K562 (cell line): ENCODE results near the gene ZNF467. TPM values are rescaled to one million over a fixed set of nuclear protein-coding genes. Genes with fewer than 3 reads are reported as not detected.
A peak's percentile ranks its signal among the peaks of the same experiment; 100 is the strongest.

ENCODE experiments used
- ATF6 ChIP-seq: sonication (generic); formaldehyde crosslinking; IDR thresholded peaks from 2 replicates; pipeline ENCODE4 v1.4.0; 2020; ENCODE audit warnings: mild to moderate bottlenecking, missing genetic modification reagents
- CSDE1 ChIP-seq, 2 experiments: fragments of 450-650 bp; IDR thresholded peaks; 2 replicates each; pipeline ENCODE4 v1.6.1; 2016; ENCODE audit warnings: mild to moderate bottlenecking in 1 of 2
- DACH1 ChIP-seq: fragments of 450-650 bp; IDR thresholded peaks from 2 replicates; pipeline ENCODE4 v1.6.1; 2018; ENCODE audit not compliant: partially characterized antibody
- EP300 ChIP-seq: IDR thresholded peaks from 2 replicates; pipeline ENCODE4 v1.6.1; 2012; ENCODE audit warnings: low read length, improper control_type of control experiment
- ETS2 ChIP-seq: IDR thresholded peaks from 2 replicates; pipeline ENCODE4 v1.6.1; 2016; ENCODE audit warnings: borderline replicate concordance, missing genetic modification characterization, mild to moderate bottlenecking, moderate library complexity, missing compliant biosample characterization; ENCODE audit not compliant: poor library complexity, severe bottlenecking
- GATA2 ChIP-seq: sonication (generic); formaldehyde crosslinking; IDR thresholded peaks from 2 replicates; pipeline ENCODE4 v1.4.0; 2020; ENCODE audit warnings: mild to moderate bottlenecking, missing genetic modification reagents
- GATAD2A ChIP-seq: fragments of 450-650 bp; IDR thresholded peaks from 2 replicates; pipeline ENCODE4 v1.6.1; 2017
- HMGN3 ChIP-seq: IDR thresholded peaks from 2 replicates; pipeline ENCODE4 v1.6.1; 2011; ENCODE audit warnings: borderline replicate concordance, low read depth, mild to moderate bottlenecking, mixed read lengths, low read length; ENCODE audit not compliant: insufficient read length; ENCODE audit errors: extremely low read depth
- JUND ChIP-seq, 2 experiments: IDR thresholded peaks; 2 replicates in 1 of 2; 3 replicates in 1 of 2; pipeline ENCODE4 v1.6.1; 2011; ENCODE audit warnings: borderline replicate concordance in 2 of 2, low read depth in 2 of 2, low read length in 2 of 2, improper control_type of control experiment in 1 of 2, missing biosample characterization in 1 of 2, missing genetic modification characterization in 1 of 2, missing genetic modification reagents in 1 of 2
- LEF1 ChIP-seq: fragments of 450-650 bp; IDR thresholded peaks from 2 replicates; pipeline ENCODE4 v1.6.1; 2016; ENCODE audit warnings: mild to moderate bottlenecking
- MTA3 ChIP-seq: fragments of 450-650 bp; formaldehyde crosslinking; IDR thresholded peaks from 2 replicates; pipeline ENCODE4 v1.6.1; 2017; ENCODE audit warnings: mild to moderate bottlenecking, borderline replicate concordance
- NCOA1 ChIP-seq: fragments of 450-650 bp; IDR thresholded peaks from 2 replicates; pipeline ENCODE4 v1.6.1; 2016; ENCODE audit warnings: low read depth
- NFATC3 ChIP-seq: fragments of 450-650 bp; IDR thresholded peaks from 2 replicates; pipeline ENCODE4 v1.6.1; 2017; ENCODE audit warnings: mild to moderate bottlenecking
- NFIC ChIP-seq: fragments of 450-650 bp; IDR thresholded peaks from 2 replicates; pipeline ENCODE4 v1.6.1; 2017; ENCODE audit warnings: mild to moderate bottlenecking, inconsistent platforms
- PTRF ChIP-seq: fragments of 450-650 bp; IDR thresholded peaks from 2 replicates; pipeline ENCODE4 v1.6.1; 2016; ENCODE audit warnings: mild to moderate bottlenecking, missing genetic modification characterization, missing compliant biosample characterization
- SAP30 ChIP-seq: fragments of 200-600 bp; sonication (generic); IDR thresholded peaks from 2 replicates; pipeline ENCODE4 v1.6.1; 2012; ENCODE audit warnings: borderline replicate concordance, low read depth, mild to moderate bottlenecking, moderate library complexity, low read length, control low read depth, inconsistent platforms; ENCODE audit not compliant: insufficient read depth, poor library complexity, severe bottlenecking
- SIN3A ChIP-seq, 2 experiments: fragments of 150-350 bp in 1 of 2; IDR thresholded peaks; 2 replicates each; pipeline ENCODE4 v1.6.1; 2011 to 2016; ENCODE audit warnings: borderline replicate concordance in 2 of 2, low read depth in 2 of 2, low read length in 2 of 2, mild to moderate bottlenecking in 2 of 2, moderate library complexity in 2 of 2; ENCODE audit not compliant: control insufficient read depth in 1 of 2
- SMARCA4 ChIP-seq: fragments of 450-650 bp; IDR thresholded peaks from 2 replicates; pipeline ENCODE4 v1.6.1; 2016
- SMARCE1 ChIP-seq: fragments of 450-650 bp; IDR thresholded peaks from 2 replicates; pipeline ENCODE4 v1.7.1; 2016; ENCODE audit warnings: mild to moderate bottlenecking
- SOX6 ChIP-seq: fragments of 450-650 bp; IDR thresholded peaks from 2 replicates; pipeline ENCODE4 v1.6.1; 2014; ENCODE audit warnings: mild to moderate bottlenecking
- STAT5A ChIP-seq: IDR thresholded peaks from 2 replicates; pipeline ENCODE4 v1.6.1; 2012; ENCODE audit warnings: low read length, inconsistent platforms, borderline replicate concordance
- ZNF12 ChIP-seq: sonication (generic); formaldehyde crosslinking; IDR thresholded peaks from 2 replicates; pipeline ENCODE4 v1.4.0; 2020; ENCODE audit warnings: mild to moderate bottlenecking, missing genetic modification reagents
- ZNF444 ChIP-seq: fragments of 250-450 bp; sonication (Bioruptor Pico); IDR thresholded peaks from 2 replicates; pipeline ENCODE4 v1.4.0; 2020; ENCODE audit warnings: mild to moderate bottlenecking, moderate library complexity
- ZNF584 ChIP-seq: fragments of 200-800 bp; sonication (Bioruptor generic); IDR thresholded peaks from 2 replicates; pipeline ENCODE4 v1.6.1; 2016; ENCODE audit warnings: low read depth, mild to moderate bottlenecking, missing genetic modification characterization, missing compliant biosample characterization
- polyA plus RNA-seq, 8 experiments: library from polyadenylated mRNA; depleted of rRNA in 4 of 8; stranded (reverse) in 5 of 8; unstranded in 3 of 8; fragments of >200 nt; fragmentation: Nextera tagmentation in 2 of 8; fragmentation: Illumina TruSeq in 1 of 8; extraction: Ambion mirVana in 2 of 8; extraction: Trizol in 1 of 8; gene quantifications; 2 replicates each; pipeline versions ENCODE4 v1.2.1 to v1.2.3, GENCODE V29; 2011 to 2014; ENCODE audit warnings: inconsistent platforms in 1 of 8, missing spikeins in 1 of 8
- total RNA-seq, 7 experiments: library from RNA; depleted of rRNA in 6 of 7; stranded (reverse); fragments of >200 nt in 6 of 7; fragmentation: Illumina TruSeq in 2 of 7; extraction: Trizol in 2 of 7; gene quantifications; 2 replicates each; pipeline versions ENCODE4 v1.2.1 to v1.2.3, GENCODE V29; 2011 to 2021; ENCODE audit warnings: low replicate concordance in 1 of 7
- TF ChIP-seq, protein P1 (sequence below): fragments of 250-450 bp; sonication (Bioruptor Pico); IDR thresholded peaks from 2 replicates; pipeline ENCODE4 v1.8.0; 2022; ENCODE audit warnings: inconsistent platforms

The ZNF467 gene
- total and polyA plus RNA-seq, 9 of the 15 experiments (the other 6 are each of a cell fraction or from before 2014, with no cell fraction given), result 0.32 to 14.2 (median 1.7) TPM

DNA sequence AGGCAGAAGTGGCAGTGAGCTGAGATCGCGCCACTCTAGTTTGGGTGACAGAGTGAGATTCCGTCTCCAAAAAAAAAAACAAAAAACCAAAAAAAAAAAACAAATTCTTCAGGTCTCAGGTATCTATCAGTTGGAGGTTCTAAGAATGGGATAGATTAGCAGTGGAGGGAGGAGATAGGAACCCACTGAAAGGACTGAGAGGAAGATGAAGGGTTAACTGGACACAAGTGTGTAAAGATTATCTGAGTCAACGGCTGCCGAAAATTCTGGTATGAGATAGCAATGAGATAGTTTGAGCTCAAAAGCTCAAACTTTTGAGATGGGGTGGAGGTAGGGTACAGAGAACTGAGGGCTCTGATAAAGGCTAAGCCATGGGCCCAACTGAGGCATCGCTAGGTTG is 12.8 kb downstream of the ZNF467 start (continued):
- TF ChIP-seq, protein P1, sequence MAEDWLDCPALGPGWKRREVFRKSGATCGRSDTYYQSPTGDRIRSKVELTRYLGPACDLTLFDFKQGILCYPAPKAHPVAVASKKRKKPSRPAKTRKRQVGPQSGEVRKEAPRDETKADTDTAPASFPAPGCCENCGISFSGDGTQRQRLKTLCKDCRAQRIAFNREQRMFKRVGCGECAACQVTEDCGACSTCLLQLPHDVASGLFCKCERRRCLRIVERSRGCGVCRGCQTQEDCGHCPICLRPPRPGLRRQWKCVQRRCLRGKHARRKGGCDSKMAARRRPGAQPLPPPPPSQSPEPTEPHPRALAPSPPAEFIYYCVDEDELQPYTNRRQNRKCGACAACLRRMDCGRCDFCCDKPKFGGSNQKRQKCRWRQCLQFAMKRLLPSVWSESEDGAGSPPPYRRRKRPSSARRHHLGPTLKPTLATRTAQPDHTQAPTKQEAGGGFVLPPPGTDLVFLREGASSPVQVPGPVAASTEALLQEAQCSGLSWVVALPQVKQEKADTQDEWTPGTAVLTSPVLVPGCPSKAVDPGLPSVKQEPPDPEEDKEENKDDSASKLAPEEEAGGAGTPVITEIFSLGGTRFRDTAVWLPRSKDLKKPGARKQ (CRISPR knock-in tag), result no peak
- TF ChIP-seq NCOA1 (peak; percentile 20; the same call in 1 of the 2 replicates), ZNF12 (no peak), CSDE1 (IDR thresholded peaks at IDR 0.05) (peak in 1 of 2 experiments; percentile 53; a peak in 1 of 4 replicates), MTA3 (0 out of 2 replicates have a peak, but pooled peaks have one; percentile 27), PTRF (tag) (no peak), ZNF444 (no peak), ZNF584 (peak; percentile 50; the same call in 1 of the 2 replicates), GATAD2A (peak; percentile 92), NFIC (peak; percentile 61), SMARCE1 (peak; percentile 79), SAP30 (no peak), JUND (IDR thresholded peaks at IDR 0.05; ENCODE audit: borderline replicate concordance, low read depth, low read length) (peak; percentile 52; the same call in 1 of the 2 replicates), JUND (tag; IDR thresholded peaks at IDR 0.05; ENCODE audit: borderline replicate concordance, low read depth, low read length) (no peak; the same call in 2 of the 3 replicates), SMARCA4 (peak; percentile 84), STAT5A (0 out of 2 replicates have a peak, but pooled peaks have one; percentile 28), SOX6 (peak; percentile 57; the same call in 1 of the 2 replicates), NFATC3 (0 out of 2 replicates have a peak, but pooled peaks have one; percentile 31), DACH1 (peak; percentile 15), ETS2 (no peak), ATF6 (CRISPR knock-in tag) (0 out of 2 replicates have a peak, but pooled peaks have one; percentile 38), SIN3A (IDR thresholded peaks at IDR 0.05; ENCODE audit: borderline replicate concordance in 2 of 2, control insufficient read depth in 1 of 2, low read depth in 2 of 2, low read length in 2 of 2) (no peak), EP300 (peak; percentile 81), HMGN3 (no peak), LEF1 (peak; percentile 60; the same call in 1 of the 2 replicates), GATA2 (CRISPR knock-in tag) (peak; percentile 37; the same call in 1 of the 2 replicates)
